HG03469 (cell line): Measurements from ENCODE around the gene STMND1.

Experiments used
- ATAC-seq: cut with Tn5 transposase; IDR thresholded peaks from one replicate; pipeline ENCODE4 v1.9.1; 2021; ENCODE audit warnings: mild to moderate bottlenecking, moderate library complexity, moderate number of reproducible peaks; ENCODE audit not compliant: unreplicated experiment

STMND1 gene

GRCh38 chr6:17159240-17159639, 57.4 kb downstream of the STMND1 start:
- ATAC-seq = no peak

GRCh38 chr6:17161076-17161475, 59.2 kb downstream of the STMND1 start:
- ATAC-seq = no peak

GRCh38 chr6:17165383-17165782, 63.5 kb downstream of the STMND1 start:
- no peak for ATAC-seq

GRCh38 chr6:17167327-17167979, 65.6 kb downstream of the STMND1 start:
- ATAC-seq = no peak

DNA sequence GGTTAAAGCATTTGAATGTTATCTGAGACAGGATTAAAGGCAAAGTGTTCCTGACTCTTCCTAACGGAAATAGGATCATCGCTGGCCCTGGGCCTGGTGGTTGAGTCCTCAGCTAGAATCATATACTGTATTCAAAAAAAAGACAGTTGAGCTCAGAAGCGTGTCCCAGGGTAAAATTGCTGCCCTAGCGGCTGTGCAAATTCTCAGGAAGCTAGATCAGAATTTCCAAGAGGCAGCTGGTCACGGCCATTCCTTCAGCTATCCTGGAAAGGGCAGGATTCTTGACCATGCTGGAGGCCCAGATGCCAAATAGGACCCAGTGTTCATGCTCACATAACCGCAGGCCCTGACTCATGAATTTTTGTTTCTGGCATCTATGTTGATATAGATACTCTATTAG, 67.4 kb downstream of the STMND1 start:
- no peak for ATAC-seq

GRCh38 chr6:17169711-17170110, 67.9 kb downstream of the STMND1 start:
- no peak for ATAC-seq

- no peak for ATAC-seq
These were observed 71.1 kb downstream of the STMND1 start for GRCh38 chr6:17172836-17173470.

- no peak for ATAC-seq
These were observed 76.5 kb downstream of the STMND1 start for GRCh38 chr6:17178326-17178725.

GRCh38 chr6:17178754-17179529, 77.1 kb downstream of the STMND1 start:
- no peak for ATAC-seq

GRCh38 chr6:17179530-17180073, 77.8 kb downstream of the STMND1 start:
- ATAC-seq = no peak
